NT2/D1 (cell line): ENCODE data around the gene SLC5A11.

ENCODE experiments used
- SUZ12 ChIP-seq: IDR thresholded peaks from 2 replicates; pipeline ENCODE4 v1.6.1; 2011; ENCODE audit not compliant: insufficient read length, insufficient read depth; ENCODE audit errors: extremely low read depth
- YY1 ChIP-seq: IDR thresholded peaks from 2 replicates; pipeline ENCODE4 v1.6.1; 2011; ENCODE audit not compliant: insufficient read length, insufficient read depth
- ZNF274 ChIP-seq: IDR thresholded peaks from 2 replicates; pipeline ENCODE4 v1.6.1; 2011; ENCODE audit warnings: mild to moderate bottlenecking, low read depth, low read length

GRCh38 chr16:24815021-24815420 lies 30.7 kb upstream of the SLC5A11 start:
- TF ChIP-seq YY1: no peak
- TF ChIP-seq ZNF274: no peak
- TF ChIP-seq SUZ12: no peak
